Measurements from ENCODE around the gene CYFIP1. TPM values are rescaled to one million over a fixed set of nuclear protein-coding genes. Genes with fewer than 3 reads are reported as not detected.

Gene CYFIP1
- total RNA-seq, 1 donor: 107 TPM

DNA sequence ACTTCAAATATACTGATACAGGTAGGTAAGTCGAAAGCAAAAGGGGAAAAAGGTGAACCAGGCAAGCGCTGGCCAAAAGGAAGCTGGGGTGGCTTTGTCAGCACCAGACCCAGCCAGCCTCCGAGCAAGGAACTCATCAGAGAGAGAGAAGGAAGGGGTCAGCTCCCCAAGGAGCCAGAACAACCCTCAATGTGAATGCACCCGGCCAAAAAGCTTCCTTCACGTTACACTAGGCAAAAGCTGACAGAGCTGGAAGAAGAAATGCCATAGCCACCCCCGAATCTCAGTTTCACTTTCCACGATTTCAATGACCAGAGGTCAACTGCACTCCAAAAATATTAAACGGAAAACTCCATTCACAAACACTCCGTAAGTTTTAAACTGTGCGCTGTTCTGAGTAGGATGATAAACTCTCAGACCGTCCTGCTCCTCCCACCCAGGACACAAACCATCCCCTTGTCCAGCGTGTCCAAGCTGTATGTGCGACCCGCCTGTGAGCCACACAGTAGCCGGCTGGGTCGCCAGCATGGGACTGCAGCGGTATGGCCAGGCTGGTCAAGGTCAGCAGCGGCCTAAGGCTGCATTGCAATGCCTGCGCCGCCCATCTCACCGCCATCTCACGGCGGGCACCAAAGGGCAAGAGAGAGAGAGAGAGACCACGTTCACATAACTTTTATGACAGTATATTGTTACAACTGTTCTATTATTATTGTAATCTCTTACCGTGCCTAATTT is 29.7 kb downstream of the CYFIP1 start:
- no peaks in the 10 kb centered on the region for H3K27me3 ChIP-seq (ENCODE audit: insufficient read depth, low read length)
- peak overlapping the region; percentile 10 for H3K4me2 ChIP-seq (ENCODE audit: insufficient read depth, low read length)
- TF ChIP-seq, protein P1, sequence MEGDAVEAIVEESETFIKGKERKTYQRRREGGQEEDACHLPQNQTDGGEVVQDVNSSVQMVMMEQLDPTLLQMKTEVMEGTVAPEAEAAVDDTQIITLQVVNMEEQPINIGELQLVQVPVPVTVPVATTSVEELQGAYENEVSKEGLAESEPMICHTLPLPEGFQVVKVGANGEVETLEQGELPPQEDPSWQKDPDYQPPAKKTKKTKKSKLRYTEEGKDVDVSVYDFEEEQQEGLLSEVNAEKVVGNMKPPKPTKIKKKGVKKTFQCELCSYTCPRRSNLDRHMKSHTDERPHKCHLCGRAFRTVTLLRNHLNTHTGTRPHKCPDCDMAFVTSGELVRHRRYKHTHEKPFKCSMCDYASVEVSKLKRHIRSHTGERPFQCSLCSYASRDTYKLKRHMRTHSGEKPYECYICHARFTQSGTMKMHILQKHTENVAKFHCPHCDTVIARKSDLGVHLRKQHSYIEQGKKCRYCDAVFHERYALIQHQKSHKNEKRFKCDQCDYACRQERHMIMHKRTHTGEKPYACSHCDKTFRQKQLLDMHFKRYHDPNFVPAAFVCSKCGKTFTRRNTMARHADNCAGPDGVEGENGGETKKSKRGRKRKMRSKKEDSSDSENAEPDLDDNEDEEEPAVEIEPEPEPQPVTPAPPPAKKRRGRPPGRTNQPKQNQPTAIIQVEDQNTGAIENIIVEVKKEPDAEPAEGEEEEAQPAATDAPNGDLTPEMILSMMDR (IDR thresholded peaks at IDR 0.05; ENCODE audit: extremely low read depth, low read depth, low read length): no peak
- H3K9me3 ChIP-seq (ENCODE audit: low read depth, low read length): no peaks in the 10 kb centered on the region
- peaks cover 4% of the 10 kb centered on the region for H3K4me1 ChIP-seq (ENCODE audit: insufficient read depth, low read length)
- no peak overlapping the region for H3K27ac ChIP-seq (ENCODE audit: low read depth, low read length)
- DNase-seq (ENCODE audit: insufficient read length, low spot score, missing footprints): peak; percentile 90
- H2AFZ ChIP-seq (ENCODE audit: low read length): no peak overlapping the region
- peaks cover 95% of the 10 kb centered on the region for H3K79me2 ChIP-seq (ENCODE audit: insufficient read depth, low read length)
- no peaks in the 10 kb centered on the region for H3K36me3 ChIP-seq (ENCODE audit: insufficient read depth, low read length)
- H4K20me1 ChIP-seq (ENCODE audit: insufficient read depth, low read length): peaks cover 71% of the 10 kb centered on the region
- no peak overlapping the region for H3K4me3 ChIP-seq (ENCODE audit: insufficient read depth, low read length)

DNA sequence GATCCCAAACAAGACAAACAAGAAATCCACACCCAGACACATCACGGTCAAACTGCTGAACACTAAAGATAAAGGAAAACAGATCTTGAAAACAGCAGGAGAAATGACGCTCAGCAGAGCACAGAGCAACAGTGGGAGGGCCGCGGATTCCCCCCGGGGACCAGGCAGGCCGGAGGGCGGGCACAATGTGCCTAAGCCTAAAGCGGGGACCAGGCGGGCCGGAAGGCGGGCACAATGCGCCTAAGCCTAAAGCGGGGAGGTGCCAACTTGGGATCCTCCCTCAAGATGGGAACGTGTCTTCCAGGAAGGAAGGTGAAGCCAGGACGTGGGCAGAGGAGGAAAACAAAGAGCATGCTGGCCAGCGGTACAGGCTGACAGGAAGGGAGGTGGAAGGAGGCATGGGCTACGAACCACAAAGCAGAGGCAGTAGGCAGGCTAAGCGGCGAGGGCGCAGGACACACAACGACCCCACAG is 31.1 kb downstream of the CYFIP1 start:
- Histone ChIP-seq H3K4me1 (ENCODE audit: insufficient read depth, low read length) (peaks cover 4% of the 10 kb centered on the region), H3K27me3 (ENCODE audit: insufficient read depth, low read length) (no peaks in the 10 kb centered on the region), H3K27ac (ENCODE audit: low read depth, low read length) (peak overlapping the region; percentile 53), H3K4me2 (ENCODE audit: insufficient read depth, low read length) (peak overlapping the region; percentile 79), H3K9me3 (ENCODE audit: low read depth, low read length) (no peaks in the 10 kb centered on the region), H3K79me2 (ENCODE audit: insufficient read depth, low read length) (peaks cover 92% of the 10 kb centered on the region), H3K36me3 (ENCODE audit: insufficient read depth, low read length) (peaks cover 13% of the 10 kb centered on the region), H4K20me1 (ENCODE audit: insufficient read depth, low read length) (peaks cover 67% of the 10 kb centered on the region), H3K4me3 (ENCODE audit: insufficient read depth, low read length) (peak overlapping the region; percentile 61), H2AFZ (ENCODE audit: low read length) (no peak overlapping the region)
- TF ChIP-seq, protein P1 (IDR thresholded peaks at IDR 0.05; ENCODE audit: extremely low read depth, low read depth, low read length): no peak
- peak; percentile 95 for DNase-seq (ENCODE audit: insufficient read length, low spot score, missing footprints)

DNA sequence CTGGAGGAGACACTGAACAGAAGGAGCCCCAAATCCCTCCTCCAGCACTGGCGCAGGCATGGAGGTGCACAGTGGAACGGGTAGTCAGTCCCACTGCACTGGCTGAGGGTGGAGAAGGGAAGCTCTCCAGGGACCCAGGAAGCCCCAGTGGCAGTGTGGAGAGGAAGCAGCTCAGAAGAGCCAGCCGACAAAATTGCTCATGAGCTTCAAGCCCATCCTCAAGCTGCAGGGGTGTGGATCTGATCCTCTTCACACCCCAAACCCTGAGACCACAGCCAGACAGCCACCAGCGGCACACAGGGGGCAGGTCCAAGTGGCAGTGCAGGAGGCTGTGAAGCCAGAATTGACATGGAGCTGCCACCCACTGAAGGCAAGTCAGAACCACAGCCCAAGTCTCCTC is 32.1 kb downstream of the CYFIP1 start:
- Histone ChIP-seq H3K27ac (ENCODE audit: low read depth, low read length) (peak overlapping the region; percentile 12), H3K9me3 (ENCODE audit: low read depth, low read length) (no peaks in the 10 kb centered on the region)
- TF ChIP-seq, protein P1 (IDR thresholded peaks at IDR 0.05; ENCODE audit: extremely low read depth, low read depth, low read length): no peak

More for the DNA sequence above, 32.1 kb downstream of the CYFIP1 start:
- no peak overlapping the region for H2AFZ ChIP-seq (ENCODE audit: low read length)
- H3K4me2 ChIP-seq (ENCODE audit: insufficient read depth, low read length): no peak overlapping the region
- peak; percentile 41 for DNase-seq (ENCODE audit: insufficient read length, low spot score, missing footprints)
- peaks cover 4% of the 10 kb centered on the region for H3K4me1 ChIP-seq (ENCODE audit: insufficient read depth, low read length)
- H3K27me3 ChIP-seq (ENCODE audit: insufficient read depth, low read length): no peaks in the 10 kb centered on the region
- peaks cover 85% of the 10 kb centered on the region for H3K79me2 ChIP-seq (ENCODE audit: insufficient read depth, low read length)
- H3K4me3 ChIP-seq (ENCODE audit: insufficient read depth, low read length): no peak overlapping the region
- peaks cover 61% of the 10 kb centered on the region for H4K20me1 ChIP-seq (ENCODE audit: insufficient read depth, low read length)
- H3K36me3 ChIP-seq (ENCODE audit: insufficient read depth, low read length): peaks cover 20% of the 10 kb centered on the region

All from osteoblast (primary cell).